ENCODE data around the gene PLA2G1B.

The PLA2G1B gene

DNA sequence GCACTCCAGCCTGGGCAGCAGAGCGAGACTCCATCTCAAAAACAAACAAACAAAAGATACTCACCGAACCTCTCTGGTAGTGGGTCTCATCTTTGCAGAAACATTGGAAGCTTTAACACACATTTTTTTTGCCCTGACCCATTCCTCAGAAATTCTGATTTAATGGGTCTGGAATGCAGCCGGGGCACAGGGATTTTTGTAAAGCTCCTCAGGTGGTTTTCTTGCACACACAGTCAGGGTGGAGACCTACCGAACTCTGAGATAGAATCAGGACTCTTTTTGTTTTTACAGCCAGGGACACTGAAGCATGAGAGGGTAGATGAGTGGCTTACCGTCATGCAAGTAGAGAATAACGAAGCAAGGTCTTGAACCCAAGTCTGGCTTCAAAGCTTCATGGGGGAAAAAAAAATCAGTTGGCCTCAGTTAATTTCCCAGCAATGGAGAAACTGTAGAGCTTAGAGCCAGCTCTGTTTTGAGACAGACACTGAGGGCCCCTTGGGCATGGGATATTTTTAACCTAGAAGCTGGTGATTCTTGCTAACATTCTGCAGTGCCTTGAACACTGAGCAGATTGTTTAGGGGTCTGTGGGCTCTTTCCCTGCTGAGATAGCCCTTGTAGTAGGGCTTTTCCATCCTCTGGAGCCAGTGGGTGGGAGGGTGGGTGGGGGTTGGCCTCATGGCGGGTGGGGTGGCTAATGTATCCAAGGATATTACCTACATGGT lies 40.6 kb downstream of the PLA2G1B start:
- DNase-seq (ENCODE audit: low spot score) (no peak), ATAC-seq (ENCODE audit: low read depth) (0 out of 3 replicates have a peak, but pooled peaks have one; percentile 7)
- Histone ChIP-seq H3K27me3 (ENCODE audit: insufficient read depth, poor library complexity, severe bottlenecking) (no peaks in the 10 kb centered on the region), H3K4me3 (ENCODE audit: severe bottlenecking) (no peak overlapping the region), H3K4me1 (ENCODE audit: insufficient read depth, poor library complexity, severe bottlenecking) (peaks cover 3% of the 10 kb centered on the region), H3K36me3 (ENCODE audit: low read depth) (no peaks in the 10 kb centered on the region), H3K9me3 (ENCODE audit: severe bottlenecking) (no peaks in the 10 kb centered on the region), H3K27ac (ENCODE audit: poor library complexity, severe bottlenecking) (peak overlapping the region; percentile 6)
- TF ChIP-seq, protein P1, sequence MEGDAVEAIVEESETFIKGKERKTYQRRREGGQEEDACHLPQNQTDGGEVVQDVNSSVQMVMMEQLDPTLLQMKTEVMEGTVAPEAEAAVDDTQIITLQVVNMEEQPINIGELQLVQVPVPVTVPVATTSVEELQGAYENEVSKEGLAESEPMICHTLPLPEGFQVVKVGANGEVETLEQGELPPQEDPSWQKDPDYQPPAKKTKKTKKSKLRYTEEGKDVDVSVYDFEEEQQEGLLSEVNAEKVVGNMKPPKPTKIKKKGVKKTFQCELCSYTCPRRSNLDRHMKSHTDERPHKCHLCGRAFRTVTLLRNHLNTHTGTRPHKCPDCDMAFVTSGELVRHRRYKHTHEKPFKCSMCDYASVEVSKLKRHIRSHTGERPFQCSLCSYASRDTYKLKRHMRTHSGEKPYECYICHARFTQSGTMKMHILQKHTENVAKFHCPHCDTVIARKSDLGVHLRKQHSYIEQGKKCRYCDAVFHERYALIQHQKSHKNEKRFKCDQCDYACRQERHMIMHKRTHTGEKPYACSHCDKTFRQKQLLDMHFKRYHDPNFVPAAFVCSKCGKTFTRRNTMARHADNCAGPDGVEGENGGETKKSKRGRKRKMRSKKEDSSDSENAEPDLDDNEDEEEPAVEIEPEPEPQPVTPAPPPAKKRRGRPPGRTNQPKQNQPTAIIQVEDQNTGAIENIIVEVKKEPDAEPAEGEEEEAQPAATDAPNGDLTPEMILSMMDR (IDR thresholded peaks at IDR 0.05; ENCODE audit: poor library complexity, severe bottlenecking) = no peak

DNA sequence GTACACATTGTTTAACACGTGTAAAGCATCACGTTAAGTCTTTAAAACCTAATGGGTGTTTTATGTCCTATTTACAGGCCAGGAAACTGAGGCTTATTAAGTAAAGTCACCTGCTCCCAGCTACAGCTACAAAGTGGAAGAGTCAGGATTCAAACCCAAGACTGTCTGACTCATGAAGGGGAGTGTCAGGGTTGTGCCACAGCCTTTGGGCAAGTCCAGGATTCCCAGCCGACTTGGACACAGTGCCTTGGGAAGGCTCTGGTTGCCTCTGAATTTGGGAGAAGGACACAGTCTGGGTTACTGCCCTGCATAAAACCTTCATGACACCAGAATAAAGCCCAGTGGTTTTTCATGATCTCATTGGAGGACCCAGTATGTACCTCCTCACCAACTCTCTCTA lies 43.2 kb downstream of the PLA2G1B start:
- ATAC-seq (ENCODE audit: low read depth) = no peak; the same call in 2 of the 3 replicates
- no peak overlapping the region for H3K27ac ChIP-seq (ENCODE audit: poor library complexity, severe bottlenecking)
- H3K36me3 ChIP-seq (ENCODE audit: low read depth) = no peaks in the 10 kb centered on the region

DNA sequence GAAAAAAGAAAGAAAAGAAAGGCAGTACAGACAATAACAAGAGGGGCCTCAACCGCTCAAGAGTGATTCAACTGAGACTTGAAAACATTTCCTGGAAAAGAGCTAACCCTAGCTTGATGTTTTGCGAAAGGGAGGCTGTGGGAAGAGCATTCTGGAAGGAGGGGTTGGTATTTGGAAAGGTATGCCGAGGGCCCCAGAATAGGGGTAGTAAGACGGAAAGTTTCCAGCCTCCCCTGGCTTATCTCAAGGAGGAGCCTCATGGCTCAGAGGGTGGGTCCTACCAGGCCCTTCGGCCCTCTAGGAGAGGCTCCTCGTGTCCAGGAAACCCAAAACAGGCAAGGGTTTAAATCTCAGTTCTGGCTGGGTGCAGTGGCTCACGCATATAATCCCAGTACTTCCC lies 44.3 kb downstream of the PLA2G1B start:
- Histone ChIP-seq H3K27me3 (ENCODE audit: insufficient read depth, poor library complexity, severe bottlenecking) (no peaks in the 10 kb centered on the region), H3K9me3 (ENCODE audit: severe bottlenecking) (no peaks in the 10 kb centered on the region), H3K27ac (ENCODE audit: poor library complexity, severe bottlenecking) (no peak overlapping the region), H3K4me1 (ENCODE audit: insufficient read depth, poor library complexity, severe bottlenecking) (peaks cover 3% of the 10 kb centered on the region), H3K36me3 (ENCODE audit: low read depth) (no peaks in the 10 kb centered on the region), H3K4me3 (ENCODE audit: severe bottlenecking) (no peak overlapping the region)
- ATAC-seq (ENCODE audit: low read depth) (no peak), DNase-seq (ENCODE audit: low spot score) (no peak)
- TF ChIP-seq, protein P1 (IDR thresholded peaks at IDR 0.05; ENCODE audit: poor library complexity, severe bottlenecking) = no peak

More for the DNA sequence above, 43.2 kb downstream of the PLA2G1B start:
- DNase-seq (ENCODE audit: low spot score) = no peak
- no peak overlapping the region for H3K4me3 ChIP-seq (ENCODE audit: severe bottlenecking)
- H3K4me1 ChIP-seq (ENCODE audit: insufficient read depth, poor library complexity, severe bottlenecking) = peaks cover 3% of the 10 kb centered on the region
- no peaks in the 10 kb centered on the region for H3K27me3 ChIP-seq (ENCODE audit: insufficient read depth, poor library complexity, severe bottlenecking)
- TF ChIP-seq, protein P1 (IDR thresholded peaks at IDR 0.05; ENCODE audit: poor library complexity, severe bottlenecking) = no peak
- H3K9me3 ChIP-seq (ENCODE audit: severe bottlenecking) = no peaks in the 10 kb centered on the region

DNA sequence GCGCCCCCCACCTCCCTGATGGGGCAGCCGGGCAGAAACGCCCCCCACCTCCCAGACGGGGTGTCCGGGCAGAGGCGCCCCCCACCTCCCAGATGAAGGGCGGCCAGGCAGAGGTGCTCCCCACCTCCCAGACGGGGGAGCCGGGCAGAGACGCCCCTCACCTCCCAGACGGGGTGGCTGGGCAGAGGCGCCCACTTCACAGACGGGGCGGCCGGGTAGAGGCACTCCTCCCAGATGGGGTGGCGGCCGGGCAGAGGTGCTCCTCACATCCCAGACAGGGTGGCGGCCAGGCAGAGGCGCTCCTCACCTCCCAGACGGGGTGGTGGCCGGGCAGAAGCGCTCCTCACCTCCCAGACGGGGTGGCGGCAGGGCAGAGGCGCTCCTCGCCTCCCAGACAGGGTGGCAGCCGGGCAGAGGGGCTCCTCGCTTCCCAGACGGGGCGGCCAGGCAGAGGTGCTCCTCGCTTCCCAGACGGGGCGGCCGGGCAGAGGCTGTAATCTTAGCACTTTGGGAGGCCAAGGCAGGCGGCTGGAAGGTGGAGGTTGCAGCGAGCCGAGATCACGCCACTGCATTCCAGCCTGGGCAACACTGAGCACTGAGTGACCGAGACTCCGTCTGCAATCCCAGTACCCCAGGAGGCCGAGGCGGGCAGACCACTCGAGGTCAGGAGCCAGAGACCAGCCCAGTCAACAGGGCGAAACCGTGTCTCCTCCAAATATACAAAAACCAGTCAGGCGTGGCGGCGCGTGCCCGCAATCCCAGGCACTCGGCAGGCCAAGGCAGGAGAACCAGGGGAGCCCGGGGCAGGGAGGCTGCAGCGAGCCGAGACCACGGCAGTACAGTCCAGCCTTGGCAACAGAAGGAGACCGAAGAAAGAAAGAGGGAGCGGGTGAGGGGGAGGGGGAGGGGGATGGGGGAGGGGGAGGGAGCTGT lies 49.2 kb downstream of the PLA2G1B start:
- H3K9me3 ChIP-seq (ENCODE audit: severe bottlenecking) = no peaks in the 10 kb centered on the region
- H3K36me3 ChIP-seq (ENCODE audit: low read depth) = no peaks in the 10 kb centered on the region
- DNase-seq (ENCODE audit: low spot score) = no peak
- no peak for ATAC-seq (ENCODE audit: low read depth)
- no peak overlapping the region for H3K4me3 ChIP-seq (ENCODE audit: severe bottlenecking)
- H3K4me1 ChIP-seq (ENCODE audit: insufficient read depth, poor library complexity, severe bottlenecking) = no peaks in the 10 kb centered on the region
- no peak overlapping the region for H3K27ac ChIP-seq (ENCODE audit: poor library complexity, severe bottlenecking)
- TF ChIP-seq, protein P1 (IDR thresholded peaks at IDR 0.05; ENCODE audit: poor library complexity, severe bottlenecking) = no peak
- H3K27me3 ChIP-seq (ENCODE audit: insufficient read depth, poor library complexity, severe bottlenecking) = no peaks in the 10 kb centered on the region
